Measurements from ENCODE around the gene TMUB2. TPM values are rescaled to one million over a fixed set of nuclear protein-coding genes. Genes with fewer than 3 reads are reported as not detected.

Gene TMUB2
- total RNA-seq, 1 donor from 2014 or later, result 35.0 TPM

- DNase-seq (ENCODE audit: low read depth), result no peak
- peaks cover 4% of the 10 kb centered on the region for H3K36me3 ChIP-seq (ENCODE audit: control insufficient read depth, insufficient read depth, low read length)
- no peak overlapping the region for H3K4me3 ChIP-seq (ENCODE audit: low read depth, low read length)
- TF ChIP-seq CTCF (IDR thresholded peaks at IDR 0.05; ENCODE audit: insufficient read depth, low read length, poor library complexity, severe bottlenecking), result no peak
- no peaks in the 10 kb centered on the region for H3K27me3 ChIP-seq (ENCODE audit: control insufficient read depth, insufficient read depth, low read length)
Measured at GRCh38 chr17:44204441-44204882, 17.7 kb downstream of the TMUB2 start.

- Histone ChIP-seq H3K27me3 (ENCODE audit: control insufficient read depth, insufficient read depth, low read length) (no peaks in the 10 kb centered on the region), H3K4me3 (ENCODE audit: low read depth, low read length) (no peak overlapping the region), H3K36me3 (ENCODE audit: control insufficient read depth, insufficient read depth, low read length) (peaks cover 6% of the 10 kb centered on the region)
- no peak for DNase-seq (ENCODE audit: low read depth)
- TF ChIP-seq CTCF (IDR thresholded peaks at IDR 0.05; ENCODE audit: insufficient read depth, low read length, poor library complexity, severe bottlenecking), result peak; percentile 20
Measured at GRCh38 chr17:44205962-44206824, 19.4 kb downstream of the TMUB2 start.

- no peak overlapping the region for H3K4me3 ChIP-seq (ENCODE audit: low read depth, low read length)
- no peaks in the 10 kb centered on the region for H3K27me3 ChIP-seq (ENCODE audit: control insufficient read depth, insufficient read depth, low read length)
- peaks cover 6% of the 10 kb centered on the region for H3K36me3 ChIP-seq (ENCODE audit: control insufficient read depth, insufficient read depth, low read length)
- DNase-seq (ENCODE audit: low read depth), result no peak
- TF ChIP-seq CTCF (IDR thresholded peaks at IDR 0.05; ENCODE audit: insufficient read depth, low read length, poor library complexity, severe bottlenecking), result no peak
Measured at GRCh38 chr17:44206825-44207155, 20.0 kb downstream of the TMUB2 start.

- DNase-seq (ENCODE audit: low read depth), result no peak
- Histone ChIP-seq H3K36me3 (ENCODE audit: control insufficient read depth, insufficient read depth, low read length) (peaks cover 6% of the 10 kb centered on the region), H3K4me3 (ENCODE audit: low read depth, low read length) (no peak overlapping the region), H3K27me3 (ENCODE audit: control insufficient read depth, insufficient read depth, low read length) (no peaks in the 10 kb centered on the region)
- TF ChIP-seq CTCF (IDR thresholded peaks at IDR 0.05; ENCODE audit: insufficient read depth, low read length, poor library complexity, severe bottlenecking), result no peak
Measured at GRCh38 chr17:44207319-44207718, 20.5 kb downstream of the TMUB2 start.

GRCh38 chr17:44207743-44208142 is 21.0 kb downstream of the TMUB2 start:
- Histone ChIP-seq H3K36me3 (ENCODE audit: control insufficient read depth, insufficient read depth, low read length) (peaks cover 6% of the 10 kb centered on the region), H3K4me3 (ENCODE audit: low read depth, low read length) (no peak overlapping the region), H3K27me3 (ENCODE audit: control insufficient read depth, insufficient read depth, low read length) (no peaks in the 10 kb centered on the region)
- TF ChIP-seq CTCF (IDR thresholded peaks at IDR 0.05; ENCODE audit: insufficient read depth, low read length, poor library complexity, severe bottlenecking), result no peak
- no peak for DNase-seq (ENCODE audit: low read depth)

Data from kidney epithelial cell (primary cell).